NCI-H1694 treated with DMSO at 0.1 percent for 48 hours (cell line): ENCODE measurements around the gene ENPEP.
"Not testable (repeated sequence)": the region's sequence is repeated elsewhere in the genome, so short reads cannot be mapped to it uniquely, and the experiment has no call there.

ENCODE experiments used
- DNase-seq: peaks from one replicate; lab custom pipeline; 2025; lab: John Stamatoyannopoulos, UW

The ENPEP gene

GRCh38 chr4:110516106-110516922 lies 40.4 kb downstream of the ENPEP start:
- DNase-seq = peak; percentile 13

- no peak for DNase-seq
Observed at GRCh38 chr4:110518889-110519490, 43.0 kb downstream of the ENPEP start.

GRCh38 chr4:110520886-110521285 lies 44.9 kb downstream of the ENPEP start:
- DNase-seq = no peak

GRCh38 chr4:110526589-110526988 lies 50.6 kb downstream of the ENPEP start:
- no peak for DNase-seq

- DNase-seq = no peak
Observed at GRCh38 chr4:110527156-110527555, 51.2 kb downstream of the ENPEP start.

GRCh38 chr4:110532901-110533589 lies 57.1 kb downstream of the ENPEP start:
- DNase-seq = no peak

GRCh38 chr4:110533590-110533910 lies 57.6 kb downstream of the ENPEP start:
- DNase-seq = no peak

- DNase-seq = no peak
Observed at GRCh38 chr4:110533940-110534339, 58.0 kb downstream of the ENPEP start.

- DNase-seq = no peak
Observed at GRCh38 chr4:110540581-110540980, 64.6 kb downstream of the ENPEP start.

GRCh38 chr4:110540982-110541451 lies 65.1 kb downstream of the ENPEP start:
- DNase-seq = no peak

GRCh38 chr4:110543577-110543976 lies 67.6 kb downstream of the ENPEP start:
- DNase-seq = no peak

- no peak for DNase-seq
Observed at GRCh38 chr4:110544594-110544993, 68.6 kb downstream of the ENPEP start.

GRCh38 chr4:110550260-110550659 lies 74.3 kb downstream of the ENPEP start:
- DNase-seq = no peak

- DNase-seq = no peak
Observed at GRCh38 chr4:110553197-110553596, 77.2 kb downstream of the ENPEP start.

- no peak for DNase-seq
Observed at GRCh38 chr4:110567214-110567613, 91.3 kb downstream of the ENPEP start.

- DNase-seq = not testable (repeated sequence)
Observed at GRCh38 chr4:110576696-110577095, 100.7 kb downstream of the ENPEP start.

- DNase-seq = no peak
Observed at GRCh38 chr4:110586131-110586850, 110.3 kb downstream of the ENPEP start.

- no peak for DNase-seq
Observed at GRCh38 chr4:110587666-110588285, 111.8 kb downstream of the ENPEP start.

- DNase-seq = no peak
Observed at GRCh38 chr4:110589297-110589696, 113.3 kb downstream of the ENPEP start.

GRCh38 chr4:110595583-110595982 lies 119.6 kb downstream of the ENPEP start:
- no peak for DNase-seq

- no peak for DNase-seq
Observed at GRCh38 chr4:110596431-110596830, 120.5 kb downstream of the ENPEP start.

GRCh38 chr4:110597582-110597981 lies 121.6 kb downstream of the ENPEP start:
- DNase-seq = no peak
